HepG2 (cell line): ENCODE data around the gene RNF8. TPM values are rescaled to one million over a fixed set of nuclear protein-coding genes. Genes with fewer than 3 reads are reported as not detected.
"Not testable (repeated sequence)": the region's sequence is repeated elsewhere in the genome, so short reads cannot be mapped to it uniquely, and the experiment has no call there.

Source experiments
- ATAC-seq: fragments of 200-7000 bp; cut with Tn5 transposase; 3 replicates; pipeline ENCODE4 v1.9.1; 2020; ENCODE audit warnings: mild to moderate bottlenecking, moderate library complexity
- BruUV-seq: library from RNA; stranded (reverse); fragments of 400-500 nt; replicated peaks from 2 replicates; lab custom pipeline; 2021; lab: Mats Ljungman, UMichigan
- CTCF ChIA-PET: fragments of 300-600 bp; formaldehyde crosslinking; extraction: SDS; loops from one replicate; lab custom pipeline; 2021; ENCODE audit warnings: low total read pairs, inconsistent platforms, low intra/inter-chr PET ratio; lab: Yijun Ruan, JAX
- POLR2A ChIA-PET: fragments of 350-600 bp; sonication (Branson Sonifier 250); formaldehyde crosslinking; loops from one replicate; lab custom pipeline; 2020; ENCODE audit warnings: antibody characterized with exemption, inconsistent platforms; lab: Yijun Ruan, JAX
- DNase-seq: peaks from one replicate; pipeline ENCODE4 v3.0.0-alpha.2; 2015; ENCODE audit warnings: low spot score
- FAIRE-seq: peaks from 3 replicates; lab custom pipeline; 2011; peaks lifted over from hg19 to GRCh38; lab: Jason Lieb, UNC
- H2AFZ ChIP-seq: one replicate; pipeline ENCODE4 v1.6.1; 2011; ENCODE audit warnings: low read length, inconsistent platforms
- H3K27ac ChIP-seq: fragments of 300-600 bp; 3 replicates; pipeline ENCODE4 v1.8.0; 2011; ENCODE audit warnings: mixed run types, mild to moderate bottlenecking, mixed read lengths, low read length, inconsistent platforms; ENCODE audit not compliant: insufficient read depth; ENCODE audit errors: extremely low read length
- H3K27me3 ChIP-seq, 2 experiments: fragments of 200-600 bp in 1 of 2; 2 replicates in 1 of 2; 3 replicates in 1 of 2; pipeline versions ENCODE4 v1.6.0 to v1.8.0; 2011; ENCODE audit warnings: low read length in 2 of 2, mild to moderate bottlenecking in 2 of 2, moderate library complexity in 2 of 2, inconsistent platforms in 1 of 2; ENCODE audit not compliant: insufficient read depth in 2 of 2, control insufficient read depth in 1 of 2
- H3K36me3 ChIP-seq, 2 experiments: fragments of 200-600 bp in 1 of 2; replicated peaks in 1 of 2; 2 replicates in 1 of 2; 3 replicates in 1 of 2; pipeline versions ENCODE4 v1.5.1 to v1.8.0; 2011; ENCODE audit warnings: low read length in 2 of 2, inconsistent platforms in 1 of 2; ENCODE audit not compliant: insufficient read depth in 2 of 2, control insufficient read depth in 1 of 2
- H3K4me1 ChIP-seq: 2 replicates; pipeline ENCODE4 v1.5.1; 2012; ENCODE audit warnings: low read length, inconsistent platforms; ENCODE audit not compliant: insufficient read depth
- H3K4me2 ChIP-seq: 2 replicates; pipeline ENCODE4 v1.6.0; 2011; ENCODE audit warnings: low read depth, low read length, inconsistent platforms
- H3K4me3 ChIP-seq, 3 experiments: fragments of 200-600 bp in 1 of 3; sonication (generic), shearing (Covaris generic) in 1 of 3; replicated peaks in 1 of 3; 2 replicates each; pipeline ENCODE4 v1.5.1; 2011 to 2016; ENCODE audit warnings: low read length in 3 of 3, inconsistent platforms in 2 of 3, low read depth in 2 of 3, mild to moderate bottlenecking in 2 of 3, control low read depth in 1 of 3, mixed read lengths in 1 of 3; ENCODE audit not compliant: insufficient read depth in 1 of 3
- H3K79me2 ChIP-seq: one replicate; pipeline ENCODE4 v1.6.1; 2011; ENCODE audit warnings: low read length, inconsistent platforms; ENCODE audit not compliant: insufficient read depth
- H3K9ac ChIP-seq: 2 replicates; pipeline ENCODE4 v1.6.0; 2011; ENCODE audit warnings: mild to moderate bottlenecking, low read depth, low read length, inconsistent platforms; ENCODE audit not compliant: insufficient read depth
- H3K9me3 ChIP-seq: 2 replicates; pipeline ENCODE4 v1.5.1; 2012; ENCODE audit warnings: mild to moderate bottlenecking, low read length
- H4K20me1 ChIP-seq: 2 replicates; pipeline ENCODE4 v1.6.0; 2011; ENCODE audit warnings: inconsistent platforms, mild to moderate bottlenecking, low read length, moderate library complexity; ENCODE audit not compliant: insufficient read depth
- AGO2 ChIP-seq: fragments of 200-400 bp; formaldehyde crosslinking; optimal IDR thresholded peaks from 2 replicates; pipeline ENCODE3; 2017; ENCODE audit warnings: mild to moderate bottlenecking, low read depth, low read length, moderate library complexity
- HNRNPK ChIP-seq: fragments of 200-400 bp; formaldehyde crosslinking; IDR thresholded peaks from 2 replicates; pipeline ENCODE4 v1.6.1; 2018; ENCODE audit warnings: low read length, low read depth, moderate library complexity, mild to moderate bottlenecking; ENCODE audit not compliant: poor library complexity, severe bottlenecking
- PCBP2 ChIP-seq: fragments of 200-400 bp; formaldehyde crosslinking; optimal IDR thresholded peaks from 2 replicates; pipeline ENCODE3; 2018; ENCODE audit warnings: low read length, low read depth; ENCODE audit not compliant: poor library complexity, severe bottlenecking
- PLRG1 ChIP-seq: fragments of 450-650 bp; conservative IDR thresholded peaks from 2 replicates; pipeline ENCODE4 v1.6.1; 2016
- ZNF574 ChIP-seq: sonication (generic); formaldehyde crosslinking; IDR thresholded peaks from 2 replicates; pipeline ENCODE4 v1.4.0; 2020; ENCODE audit warnings: missing genetic modification reagents
- WGBS: methylation state at CpG from one replicate; pipeline ENCODE4 v1.1.6; 2017; ENCODE audit warnings: low lambda C conversion rate; 5-methylcytosine and 5-hydroxymethylcytosine counted together
- in situ Hi-C: cut with HindIII; loops from 2 replicates; pipeline ENCODE4 v1.10.0; 2017; ENCODE audit warnings: low pct_unique_long_range_greater_than_20kb; ENCODE audit not compliant: extremely low pct_ligation_motif_present
- intact Hi-C: fragments of 100-400 bp; cut with micrococcal nuclease; formaldehyde crosslinking; loops from one replicate; pipeline ENCODE4 v1.10.0; 2022; ENCODE audit not compliant: unreplicated experiment
- polyA plus RNA-seq, 8 experiments: library from polyadenylated mRNA; depleted of rRNA in 3 of 8; stranded (reverse) in 7 of 8; unstranded in 1 of 8; fragments of >200 nt; fragmentation: Illumina TruSeq in 4 of 8; extraction: Trizol in 4 of 8; gene quantifications; 2 replicates each; pipeline versions ENCODE4 v1.2.1 to v1.2.3, GENCODE V29; 2011 to 2016; ENCODE audit warnings: low read depth in 4 of 8, missing spikeins in 1 of 8, mixed read lengths in 1 of 8; ENCODE audit not compliant: insufficient read depth in 1 of 8
- total RNA-seq, 5 experiments: library from RNA; depleted of rRNA; stranded (reverse); fragments of >200 nt; fragmentation: Illumina TruSeq; extraction: Trizol; gene quantifications; 2 replicates each; pipeline ENCODE4 v1.2.3, GENCODE V29; 2016; ENCODE audit warnings: low read depth in 1 of 5

The RNF8 gene
- total and polyA plus RNA-seq, 2 of the 13 experiments (the other 11 are each of a cell fraction or from before 2014, with no cell fraction given): 21.8 to 47.6 TPM

DNA sequence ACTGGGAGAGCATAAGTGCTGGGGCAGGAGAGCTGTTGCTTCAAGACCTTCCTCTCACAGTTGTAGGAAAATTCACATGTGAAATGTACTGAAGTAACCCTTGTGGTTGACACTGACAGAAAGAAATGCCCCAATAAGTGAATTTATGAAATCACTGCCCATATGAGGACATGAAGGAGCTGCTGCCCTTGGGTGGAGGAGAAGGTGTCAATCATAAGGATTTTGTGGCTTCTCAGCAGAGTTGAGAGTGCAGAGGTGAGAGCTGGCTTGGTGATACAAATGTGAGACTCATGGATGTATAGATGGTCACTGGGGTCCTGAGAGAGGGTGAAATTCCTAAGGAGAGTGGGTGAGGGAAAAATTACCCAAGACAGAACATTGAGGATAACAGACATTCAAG, 45.3 kb downstream of the RNF8 start:
- no peak overlapping the region for H3K4me3 ChIP-seq
- no peak overlapping the region for H3K27ac ChIP-seq
- H3K79me2 ChIP-seq: no peaks in the 10 kb centered on the region
- no peaks in the 10 kb centered on the region for H3K9me3 ChIP-seq
- no peaks in the 10 kb centered on the region for H3K4me1 ChIP-seq
- no peak overlapping the region for H3K9ac ChIP-seq
- no TSS peak for BruUV-seq
- CTCF ChIA-PET: no interaction called here
- H2AFZ ChIP-seq: no peak overlapping the region
- TF ChIP-seq PLRG1: 0 out of 2 replicates have a peak, but pooled peaks have one; percentile 31
- no peak for TF ChIP-seq ZNF574 (CRISPR knock-in tag)
- ATAC-seq (no peak), DNase-seq (no peak), FAIRE-seq (no peak)
- POLR2A ChIA-PET: no interaction called here
- intact Hi-C loops: no loop called here
- in situ Hi-C loops: no loop called here
- no peaks in the 10 kb centered on the region for H3K36me3 ChIP-seq
- H3K4me2 ChIP-seq: no peak overlapping the region
- H3K27me3 ChIP-seq: peaks cover 0 to 4% of the 10 kb centered on the region in 2 experiments; a peak in 1 of 5 replicates
- H4K20me1 ChIP-seq: no peaks in the 10 kb centered on the region

DNA sequence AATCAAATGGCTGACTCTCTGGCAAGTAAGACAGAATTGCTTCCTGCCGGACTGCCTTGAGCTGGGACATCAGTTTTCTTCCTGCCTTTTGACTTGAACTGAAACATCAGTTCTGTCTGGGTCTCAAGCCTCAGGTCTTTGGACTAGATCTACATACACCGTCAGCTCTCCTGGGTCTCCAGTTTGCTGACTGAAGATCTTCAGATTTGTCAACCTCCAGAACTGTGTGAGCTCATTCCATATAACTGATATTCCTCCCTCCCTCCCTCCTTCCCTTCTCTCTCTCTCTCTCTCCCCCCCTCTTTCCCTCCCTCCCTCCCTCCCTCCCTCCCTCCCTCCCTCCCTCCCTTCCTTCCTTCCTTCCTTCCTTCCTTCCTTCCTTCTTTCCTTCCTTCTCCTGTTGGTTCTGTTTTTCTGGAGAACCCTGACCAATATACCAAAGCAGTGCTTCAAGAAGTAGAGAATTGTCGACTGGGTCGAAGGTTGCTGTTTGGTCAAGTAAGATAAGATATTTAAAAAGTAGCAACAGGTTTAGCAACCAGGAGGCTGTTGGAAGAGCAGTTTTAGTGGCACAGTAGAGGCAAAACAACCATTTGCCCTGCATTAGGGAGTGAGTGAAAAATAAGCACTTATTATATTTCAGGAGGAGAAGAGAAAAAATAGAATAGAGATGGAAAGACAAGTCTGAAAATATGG, 46.2 kb downstream of the RNF8 start:
- no TSS peak for BruUV-seq
- in situ Hi-C loops (no loop called here), intact Hi-C loops (no loop called here)
- no peaks in the 10 kb centered on the region for H3K36me3 ChIP-seq
- no peak overlapping the region for H3K4me2 ChIP-seq
- DNase-seq (no peak), FAIRE-seq (no peak), ATAC-seq (no peak)
- no peak overlapping the region for H3K4me3 ChIP-seq
- POLR2A ChIA-PET: no interaction called here
- no peaks in the 10 kb centered on the region for H3K79me2 ChIP-seq
- H3K27ac ChIP-seq: no peak overlapping the region
- H3K4me1 ChIP-seq: no peaks in the 10 kb centered on the region
- TF ChIP-seq HNRNPK (peak; percentile 85), AGO2 (no peak), PCBP2 (peak; percentile 58)
- no peaks in the 10 kb centered on the region for H3K9me3 ChIP-seq
- H3K27me3 ChIP-seq: peaks cover 0 to 4% of the 10 kb centered on the region in 2 experiments; a peak in 1 of 5 replicates
- no peak overlapping the region for H2AFZ ChIP-seq
- no peaks in the 10 kb centered on the region for H4K20me1 ChIP-seq
- WGBS: 19% methylated on average over 4 of the region's 4 CpGs
- CTCF ChIA-PET: no interaction called here
- H3K9ac ChIP-seq: no peak overlapping the region

DNA sequence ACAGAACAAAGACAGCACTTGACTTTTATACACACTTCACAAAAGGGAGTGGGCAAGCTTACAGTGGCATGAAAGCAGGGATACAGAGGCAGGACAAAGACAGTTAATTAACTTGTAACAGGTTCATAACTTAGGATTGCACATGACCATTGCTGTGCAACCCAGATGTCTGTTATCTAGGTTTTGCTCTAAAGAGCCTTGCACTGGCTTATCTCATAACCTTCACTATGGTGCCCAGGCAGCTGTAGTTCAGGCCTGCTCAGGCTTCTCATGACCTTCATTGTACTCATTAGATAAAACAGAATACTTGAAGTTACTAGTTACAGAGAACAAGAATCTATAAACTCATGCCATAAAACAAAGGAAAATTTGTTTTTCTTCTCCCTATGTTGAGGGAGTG, 47.9 kb downstream of the RNF8 start:
- H3K4me1 ChIP-seq, H4K20me1 ChIP-seq, in situ Hi-C loops, ATAC-seq, CTCF ChIA-PET, H3K4me3 ChIP-seq, H3K4me2 ChIP-seq, H3K27me3 ChIP-seq, H3K9ac ChIP-seq, H2AFZ ChIP-seq, H3K27ac ChIP-seq, BruUV-seq, POLR2A ChIA-PET, H3K79me2 ChIP-seq, FAIRE-seq, DNase-seq, H3K9me3 ChIP-seq, H3K36me3 ChIP-seq, intact Hi-C loops: not testable (repeated sequence)
